GM21515 (cell line): ENCODE measurements around the gene SACS.
"Not testable (repeated sequence)": the region's sequence is repeated elsewhere in the genome, so short reads cannot be mapped to it uniquely, and the experiment has no call there.

Source experiments
- ATAC-seq: cut with Tn5 transposase; IDR thresholded peaks from one replicate; pipeline ENCODE4 v1.9.1; 2021; ENCODE audit not compliant: unreplicated experiment

The SACS gene

GRCh38 chr13:23418776-23419683 lies 14.5 kb downstream of the SACS start:
- no peak for ATAC-seq

- ATAC-seq, result no peak
Measured at GRCh38 chr13:23414682-23415081, 18.8 kb downstream of the SACS start.

GRCh38 chr13:23411706-23412105 lies 21.8 kb downstream of the SACS start:
- ATAC-seq, result no peak

- no peak for ATAC-seq
Measured at GRCh38 chr13:23411220-23411619, 22.3 kb downstream of the SACS start.

- ATAC-seq, result no peak
Measured at GRCh38 chr13:23408026-23408425, 25.5 kb downstream of the SACS start.

GRCh38 chr13:23401156-23401555 lies 32.3 kb downstream of the SACS start:
- ATAC-seq, result not testable (repeated sequence)

- no peak for ATAC-seq
Measured at GRCh38 chr13:23399347-23399746, 34.2 kb downstream of the SACS start.

GRCh38 chr13:23394821-23395220 lies 38.7 kb downstream of the SACS start:
- no peak for ATAC-seq

- no peak for ATAC-seq
Measured at GRCh38 chr13:23392925-23393645, 40.4 kb downstream of the SACS start.

GRCh38 chr13:23392313-23392712 lies 41.2 kb downstream of the SACS start:
- no peak for ATAC-seq

GRCh38 chr13:23391752-23392151 lies 41.8 kb downstream of the SACS start:
- no peak for ATAC-seq

GRCh38 chr13:23386533-23386932 lies 47.0 kb downstream of the SACS start:
- peak; percentile 60 for ATAC-seq

GRCh38 chr13:23385931-23386330 lies 47.6 kb downstream of the SACS start:
- ATAC-seq, result no peak

GRCh38 chr13:23384111-23384510 lies 49.4 kb downstream of the SACS start:
- peak; percentile 77 for ATAC-seq

GRCh38 chr13:23383151-23383550 lies 50.4 kb downstream of the SACS start:
- no peak for ATAC-seq

- ATAC-seq, result no peak
Measured at GRCh38 chr13:23381866-23382265, 51.6 kb downstream of the SACS start.

- no peak for ATAC-seq
Measured at GRCh38 chr13:23380534-23380933, 53.0 kb downstream of the SACS start.

GRCh38 chr13:23377983-23378632 lies 55.4 kb downstream of the SACS start:
- ATAC-seq, result no peak

GRCh38 chr13:23377579-23377978 lies 55.9 kb downstream of the SACS start:
- ATAC-seq, result no peak

- peak; percentile 85 for ATAC-seq
Measured at GRCh38 chr13:23375001-23375971, 58.2 kb downstream of the SACS start.
